ENCODE data around the gene MFN2. TPM values are rescaled to one million over a fixed set of nuclear protein-coding genes. Genes with fewer than 3 reads are reported as not detected.
"Not testable (repeated sequence)": the region's sequence is repeated elsewhere in the genome, so short reads cannot be mapped to it uniquely, and the experiment has no call there.

The MFN2 gene
- total RNA-seq, 1 donor from 2014 or later, result 46.5 TPM

DNA sequence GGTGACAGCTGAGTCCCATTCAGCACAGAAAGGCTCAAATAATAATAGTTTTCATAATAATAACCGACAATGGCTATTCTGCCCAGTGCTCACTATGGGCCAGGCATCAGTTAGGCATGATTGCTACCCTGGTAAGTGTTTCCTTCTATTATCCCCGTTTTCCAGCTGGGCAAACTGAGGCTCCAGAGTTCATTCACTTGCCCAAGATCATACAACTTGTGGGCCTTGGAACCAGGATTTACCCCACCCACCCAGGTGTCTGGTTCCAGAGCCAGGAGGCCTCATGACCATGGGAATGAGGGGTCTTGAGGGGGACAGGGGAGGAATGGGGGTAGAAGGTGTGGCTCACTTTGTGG, 45.2 kb upstream of the MFN2 start:
- H3K9me3 Mint-ChIP-seq, result no peaks in the 10 kb centered on the region
- ATAC-seq (ENCODE audit: low read depth), result no peak
- no peaks in the 10 kb centered on the region for H3K36me3 Mint-ChIP-seq (ENCODE audit: low read depth)
- no peaks in the 10 kb centered on the region for H3K27me3 Mint-ChIP-seq
- no peak overlapping the region for H3K27ac Mint-ChIP-seq
- H3K4me3 Mint-ChIP-seq, result peak overlapping the region; percentile 86
- TF ChIP-seq, protein P1, sequence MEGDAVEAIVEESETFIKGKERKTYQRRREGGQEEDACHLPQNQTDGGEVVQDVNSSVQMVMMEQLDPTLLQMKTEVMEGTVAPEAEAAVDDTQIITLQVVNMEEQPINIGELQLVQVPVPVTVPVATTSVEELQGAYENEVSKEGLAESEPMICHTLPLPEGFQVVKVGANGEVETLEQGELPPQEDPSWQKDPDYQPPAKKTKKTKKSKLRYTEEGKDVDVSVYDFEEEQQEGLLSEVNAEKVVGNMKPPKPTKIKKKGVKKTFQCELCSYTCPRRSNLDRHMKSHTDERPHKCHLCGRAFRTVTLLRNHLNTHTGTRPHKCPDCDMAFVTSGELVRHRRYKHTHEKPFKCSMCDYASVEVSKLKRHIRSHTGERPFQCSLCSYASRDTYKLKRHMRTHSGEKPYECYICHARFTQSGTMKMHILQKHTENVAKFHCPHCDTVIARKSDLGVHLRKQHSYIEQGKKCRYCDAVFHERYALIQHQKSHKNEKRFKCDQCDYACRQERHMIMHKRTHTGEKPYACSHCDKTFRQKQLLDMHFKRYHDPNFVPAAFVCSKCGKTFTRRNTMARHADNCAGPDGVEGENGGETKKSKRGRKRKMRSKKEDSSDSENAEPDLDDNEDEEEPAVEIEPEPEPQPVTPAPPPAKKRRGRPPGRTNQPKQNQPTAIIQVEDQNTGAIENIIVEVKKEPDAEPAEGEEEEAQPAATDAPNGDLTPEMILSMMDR (IDR thresholded peaks at IDR 0.05), result no peak
- H3K4me1 Mint-ChIP-seq, result peaks cover 7% of the 10 kb centered on the region
- no peak for DNase-seq
- intact Hi-C loops (cut with micrococcal nuclease), result no loop called here
- ChIA-PET POLR2A (interaction anchor here (1.4 to 10.6 kb wide), 2 partner anchors 26 to 45 kb away, joined by 4 to 184 read pairs; partner anchors contain the start of gene MFN2), CTCF (no interaction called here)

DNA sequence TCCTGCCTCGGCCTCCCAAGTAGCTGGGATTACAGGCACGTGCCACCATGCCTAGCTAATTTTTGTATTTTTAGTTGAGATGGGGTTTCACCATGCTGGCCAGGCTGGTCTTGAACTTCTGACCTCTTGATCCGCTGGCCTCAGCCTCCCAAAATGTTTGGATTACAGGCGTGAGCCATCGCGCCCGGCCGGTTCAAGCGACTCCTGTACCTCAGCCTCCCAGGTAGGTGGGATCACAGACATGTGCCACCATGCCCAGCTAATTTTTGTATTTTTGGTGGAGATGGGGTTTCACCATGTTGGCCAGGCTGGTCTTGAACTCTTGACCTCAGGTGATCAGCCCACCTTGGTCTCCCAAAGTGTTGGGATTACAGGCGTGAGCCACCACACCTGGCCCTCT, 44.5 kb upstream of the MFN2 start:
- H3K36me3 Mint-ChIP-seq (ENCODE audit: low read depth); H3K4me1 Mint-ChIP-seq; H3K27ac Mint-ChIP-seq; H3K4me3 Mint-ChIP-seq; H3K9me3 Mint-ChIP-seq; H3K27me3 Mint-ChIP-seq; ATAC-seq (ENCODE audit: low read depth); CTCF ChIA-PET; intact Hi-C loops (cut with micrococcal nuclease); DNase-seq: not testable (repeated sequence)
- POLR2A ChIA-PET, result interaction anchor here (10.6 kb wide), 1 partner anchor 26 kb away, joined by 184 read pairs; no protein-coding TSS in a partner anchor

- ChIA-PET CTCF (no interaction called here), POLR2A (interaction anchor here (1.1 to 2.8 kb wide), 2 partner anchors 29 to 31 kb away, joined by 6 to 18 read pairs; no protein-coding TSS in a partner anchor)
- Mint-ChIP-seq H3K36me3 (ENCODE audit: low read depth) (no peaks in the 10 kb centered on the region), H3K4me1 (peaks cover 7% of the 10 kb centered on the region), H3K9me3 (no peaks in the 10 kb centered on the region), H3K4me3 (no peak overlapping the region), H3K27me3 (no peaks in the 10 kb centered on the region), H3K27ac (no peak overlapping the region)
- TF ChIP-seq, protein P1 (IDR thresholded peaks at IDR 0.05), result no peak
- intact Hi-C loops (cut with micrococcal nuclease), result no loop called here
- DNase-seq (no peak), ATAC-seq (ENCODE audit: low read depth) (no peak)
These were observed 41.3 kb upstream of the MFN2 start for GRCh38 chr1:11938722-11939526.

DNA sequence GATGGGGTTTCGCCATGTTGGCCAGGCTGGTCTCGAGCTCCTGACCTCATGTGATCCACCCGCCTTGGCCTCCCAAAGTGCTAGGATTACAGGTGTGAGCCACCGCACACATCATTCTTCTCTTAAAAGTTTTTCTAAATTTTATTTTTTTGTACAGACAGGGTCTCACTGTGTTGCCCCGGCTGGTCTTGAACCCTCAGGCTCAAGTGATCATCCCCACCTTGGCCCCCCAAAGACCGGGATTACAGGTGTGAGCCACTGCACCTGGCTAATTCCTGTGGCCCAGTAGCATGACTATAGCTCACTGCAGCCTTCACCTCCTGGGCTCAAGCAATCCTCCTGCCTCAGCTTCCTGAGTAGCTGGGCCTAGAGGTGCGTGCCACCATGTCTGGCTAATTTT, 40.5 kb upstream of the MFN2 start:
- H3K9me3 Mint-ChIP-seq; H3K27ac Mint-ChIP-seq; H3K4me3 Mint-ChIP-seq; H3K27me3 Mint-ChIP-seq; intact Hi-C loops (cut with micrococcal nuclease); CTCF ChIA-PET; DNase-seq; H3K4me1 Mint-ChIP-seq; H3K36me3 Mint-ChIP-seq (ENCODE audit: low read depth); ATAC-seq (ENCODE audit: low read depth): not testable (repeated sequence)
- POLR2A ChIA-PET, result interaction anchor here (2.8 kb wide), 1 partner anchor 30 kb away, joined by 18 read pairs; no protein-coding TSS in a partner anchor

DNA sequence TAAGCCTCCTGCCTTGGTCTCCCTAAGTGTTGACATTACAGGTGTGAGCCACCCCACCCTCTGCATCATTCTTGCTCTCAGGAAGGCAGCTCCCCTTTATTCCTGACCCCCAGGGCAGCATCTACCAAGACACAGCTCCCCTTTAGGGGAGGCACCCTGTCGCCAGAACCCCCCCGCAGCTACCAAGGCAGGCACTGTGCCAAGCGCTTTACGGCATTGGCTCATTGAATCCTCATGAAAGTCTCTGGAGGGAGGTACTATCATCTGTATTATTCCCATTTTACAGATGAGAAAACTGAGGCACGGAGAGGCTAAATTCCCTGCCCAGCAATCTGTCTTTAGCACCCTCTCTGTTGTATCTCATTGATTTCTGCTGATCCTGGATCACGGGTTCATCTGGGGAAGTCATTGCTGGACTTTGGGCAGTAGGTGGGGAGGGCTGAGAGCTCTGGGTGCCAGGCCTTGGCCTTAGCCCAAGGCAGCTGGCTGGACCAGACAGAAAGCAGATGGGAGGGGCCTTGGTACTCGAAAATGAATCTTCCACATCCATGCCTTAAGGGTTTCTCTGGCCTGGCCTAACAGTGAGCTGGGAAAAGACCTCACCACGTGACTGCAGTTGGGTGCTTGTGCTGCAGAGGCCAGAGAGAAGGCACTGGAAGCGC, 39.9 kb upstream of the MFN2 start:
- TF ChIP-seq, protein P1 (IDR thresholded peaks at IDR 0.05), result no peak

GRCh38 chr1:11942280-11942679, 38.0 kb upstream of the MFN2 start:
- no peaks in the 10 kb centered on the region for H3K4me1 Mint-ChIP-seq
- H3K4me3 Mint-ChIP-seq, result no peak overlapping the region
- ChIA-PET CTCF (no interaction called here), POLR2A (interaction anchor here (0.8 kb wide), 1 partner anchor 34 kb away, joined by 3 read pairs; no protein-coding TSS in a partner anchor)
- H3K36me3 Mint-ChIP-seq (ENCODE audit: low read depth), result no peaks in the 10 kb centered on the region
- ATAC-seq (ENCODE audit: low read depth), result no peak
- H3K27me3 Mint-ChIP-seq, result no peaks in the 10 kb centered on the region
- H3K27ac Mint-ChIP-seq, result no peak overlapping the region
- TF ChIP-seq, protein P1 (IDR thresholded peaks at IDR 0.05), result no peak
- intact Hi-C loops (cut with micrococcal nuclease), result no loop called here
- no peak for DNase-seq
- H3K9me3 Mint-ChIP-seq, result no peaks in the 10 kb centered on the region

More for the DNA sequence above, 39.9 kb upstream of the MFN2 start:
- intact Hi-C loops (cut with micrococcal nuclease), result no loop called here
- CTCF ChIA-PET, result no interaction called here
- no peaks in the 10 kb centered on the region for H3K4me1 Mint-ChIP-seq
- DNase-seq (no peak), ATAC-seq (ENCODE audit: low read depth) (no peak)
- H3K9me3 Mint-ChIP-seq, result no peaks in the 10 kb centered on the region
- no peak overlapping the region for H3K4me3 Mint-ChIP-seq
- H3K27me3 Mint-ChIP-seq, result no peaks in the 10 kb centered on the region
- H3K36me3 Mint-ChIP-seq (ENCODE audit: low read depth), result no peaks in the 10 kb centered on the region
- no peak overlapping the region for H3K27ac Mint-ChIP-seq
- POLR2A ChIA-PET, result interaction anchor here (2.8 kb wide), 1 partner anchor 31 kb away, joined by 18 read pairs; no protein-coding TSS in a partner anchor

Measured in activated B cell treated with CpG ODN at 0.5 μM for 24 hours (primary cell).